Measurements from ENCODE around the gene ATP1A3.
A peak's percentile ranks its signal among the peaks of the same experiment; 100 is the strongest.
"Not testable (repeated sequence)": the region's sequence is repeated elsewhere in the genome, so short reads cannot be mapped to it uniquely, and the experiment has no call there.

Gene ATP1A3

GRCh38 chr19:41944336-41944735 is 49.7 kb downstream of the ATP1A3 start:
- no peak for DNase-seq

- no peak for DNase-seq
These were observed 52.4 kb downstream of the ATP1A3 start for GRCh38 chr19:41941410-41942202.

- DNase-seq = no peak
These were observed 53.2 kb downstream of the ATP1A3 start for GRCh38 chr19:41940731-41941409.

- DNase-seq = no peak
These were observed 53.9 kb downstream of the ATP1A3 start for GRCh38 chr19:41939861-41940730.

- DNase-seq = not testable (repeated sequence)
These were observed 54.8 kb downstream of the ATP1A3 start for GRCh38 chr19:41939209-41939608.

- DNase-seq = no peak
These were observed 56.2 kb downstream of the ATP1A3 start for GRCh38 chr19:41937525-41938468.

- no peak for DNase-seq
These were observed 57.1 kb downstream of the ATP1A3 start for GRCh38 chr19:41936961-41937360.

- no peak for DNase-seq
These were observed 57.6 kb downstream of the ATP1A3 start for GRCh38 chr19:41936416-41936850.

- DNase-seq = no peak
These were observed 58.1 kb downstream of the ATP1A3 start for GRCh38 chr19:41935760-41936415.

GRCh38 chr19:41934849-41935374 is 59.1 kb downstream of the ATP1A3 start:
- peak; percentile 47 for DNase-seq

- DNase-seq = peak; percentile 44
These were observed 60.2 kb downstream of the ATP1A3 start for GRCh38 chr19:41933693-41934426.

GRCh38 chr19:41932720-41933332 is 61.2 kb downstream of the ATP1A3 start:
- DNase-seq = no peak

- DNase-seq = no peak
These were observed 61.7 kb downstream of the ATP1A3 start for GRCh38 chr19:41932259-41932719.

- no peak for DNase-seq
These were observed 63.0 kb downstream of the ATP1A3 start for GRCh38 chr19:41930926-41931592.

GRCh38 chr19:41930322-41930722 is 63.7 kb downstream of the ATP1A3 start:
- DNase-seq = no peak

GRCh38 chr19:41929536-41930071 is 64.4 kb downstream of the ATP1A3 start:
- no peak for DNase-seq

- DNase-seq = peak; percentile 37
These were observed 65.1 kb downstream of the ATP1A3 start for GRCh38 chr19:41928754-41929535.

GRCh38 chr19:41928221-41928683 is 65.8 kb downstream of the ATP1A3 start, which contains the start of gene ERFL:
ERFL (minus strand) TSS chr19:41928449; CDS start chr19:41912919, 15,530 bp downstream.
- peak; percentile 53 for DNase-seq

Data from RPMI8226 (cell line).